Parietal lobe (tissue), 2 donors: Measurements from ENCODE around the gene CLDND1. TPM values are rescaled to one million over a fixed set of nuclear protein-coding genes. Genes with fewer than 3 reads are reported as not detected.

ENCODE experiments used
- small RNA-seq: library from RNA; depleted of rRNA; stranded (forward); fragments of <200 nt; gene quantifications from one replicate; pipeline ENCODE3, GENCODE V24; 2014; ENCODE audit warnings: low replicate concordance
- total RNA-seq: library from RNA; depleted of rRNA; stranded (reverse); fragments of >200 nt; gene quantifications from one replicate; pipeline ENCODE4 v1.2.3, GENCODE V29; 2014

The CLDND1 gene
- 132 TPM for total RNA-seq

GRCh38 chr3:98522544-98523281 is at the start of gene CLDND1:
Gene CLDND1, minus strand, starts transcription at chr3:98522902. Its CDS starts 1,478 bp downstream, at chr3:98521424.

GRCh38 chr3:98531622-98532274 is 9.0 kb upstream of the CLDND1 start, which contains the start of gene GPR15:
Gene GPR15, plus strand, starts transcription at chr3:98531978. Its CDS starts 56 bp downstream, at chr3:98532034.

GRCh38 chr3:98497381-98497780 is 25.3 kb downstream of the CLDND1 start, which contains the start of gene OR5K2:
Gene OR5K2, plus strand, starts transcription at chr3:98497681. Its CDS starts 0 bp downstream, at chr3:98497681.

Small RNA genes within 50 kb of the gene (small RNA-seq; reads per million reads assigned to genes)
- not detected for gene RPL38P4

Other genes with a start within 250 kb of the CLDND1 start
- not detected for gene OR5H2, start 240.4 kb downstream of the CLDND1 start, total RNA-seq
- gene OR5K4, start 169.0 kb downstream of the CLDND1 start, total RNA-seq = not detected
- not detected for gene OR5K3, start 132.2 kb downstream of the CLDND1 start, total RNA-seq
- gene OR5K1, start 59.7 kb downstream of the CLDND1 start, total RNA-seq = not detected
- not detected for gene OR5K2, start 25.2 kb downstream of the CLDND1 start, total RNA-seq
- not detected for gene GPR15, start 9.1 kb upstream of the CLDND1 start, total RNA-seq
- gene CPOX, start 70.7 kb upstream of the CLDND1 start, total RNA-seq = 22.5 TPM
- gene ST3GAL6, start 240.4 kb upstream of the CLDND1 start, total RNA-seq = 25.7 TPM